ENCODE measurements around the gene MAP1S. TPM values are rescaled to one million over a fixed set of nuclear protein-coding genes. Genes with fewer than 3 reads are reported as not detected.

The MAP1S gene
- total RNA-seq, 1 donor from 2014 or later, result 61.6 TPM

DNA sequence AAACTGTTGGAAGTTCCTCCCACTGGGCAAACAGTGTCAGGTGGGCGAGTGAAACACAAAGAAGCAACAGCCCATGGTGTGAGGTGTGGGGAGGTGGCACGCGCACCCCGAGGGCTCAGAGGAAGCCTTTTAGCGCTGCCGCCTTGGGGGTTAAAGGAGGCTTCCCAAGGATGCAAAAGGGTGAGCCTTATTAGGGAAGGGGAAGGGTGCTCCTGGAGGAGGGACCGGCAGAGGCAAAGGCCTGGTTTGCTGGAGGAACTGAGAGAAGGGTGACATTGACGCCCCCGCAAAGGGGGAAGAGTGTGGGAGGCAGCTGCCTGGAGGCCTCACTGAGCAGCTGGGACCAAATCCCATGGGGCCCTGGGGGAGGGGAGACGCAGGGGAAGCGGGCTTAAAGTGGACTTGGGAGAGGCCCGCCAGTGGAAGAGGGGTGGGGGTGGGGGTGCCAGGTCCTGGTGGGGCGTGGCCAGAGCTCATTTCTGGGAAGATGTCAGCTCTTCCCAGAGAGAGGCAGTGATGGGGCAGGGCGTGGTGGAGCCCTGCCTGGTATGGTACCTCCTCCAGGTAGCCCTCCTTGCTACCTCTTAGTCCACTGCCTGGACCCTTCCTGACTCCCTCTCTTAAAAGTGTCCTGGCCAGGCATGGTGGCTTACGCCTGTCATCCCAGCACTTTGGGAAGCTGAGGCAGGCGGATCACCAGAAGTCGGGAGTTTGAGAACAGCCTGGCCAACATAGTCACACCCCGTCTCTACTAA, 20.0 kb downstream of the MAP1S start:
- DNase-seq (ENCODE audit: low spot score), result no peak

DNA sequence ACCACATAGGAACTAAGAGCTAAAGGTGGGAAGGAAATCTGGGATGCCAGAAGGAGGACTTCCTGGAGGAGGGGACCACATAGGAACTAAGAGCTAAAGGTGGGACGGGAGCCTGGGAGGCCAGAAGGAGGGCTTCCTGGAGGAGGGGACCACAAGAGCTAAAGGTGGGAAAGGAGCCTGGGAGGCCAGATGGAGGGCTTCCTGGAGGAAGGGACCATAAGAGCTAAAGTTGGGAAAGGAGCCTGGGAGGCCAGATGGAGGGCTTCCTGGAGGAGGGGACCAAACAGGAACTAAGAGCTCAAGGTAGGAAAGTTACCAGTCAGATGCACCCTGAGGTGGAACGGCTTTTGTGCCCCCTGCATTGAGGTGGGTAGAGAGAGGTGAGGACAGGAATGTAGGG, 22.2 kb downstream of the MAP1S start:
- DNase-seq (ENCODE audit: low spot score), result no peak

DNA sequence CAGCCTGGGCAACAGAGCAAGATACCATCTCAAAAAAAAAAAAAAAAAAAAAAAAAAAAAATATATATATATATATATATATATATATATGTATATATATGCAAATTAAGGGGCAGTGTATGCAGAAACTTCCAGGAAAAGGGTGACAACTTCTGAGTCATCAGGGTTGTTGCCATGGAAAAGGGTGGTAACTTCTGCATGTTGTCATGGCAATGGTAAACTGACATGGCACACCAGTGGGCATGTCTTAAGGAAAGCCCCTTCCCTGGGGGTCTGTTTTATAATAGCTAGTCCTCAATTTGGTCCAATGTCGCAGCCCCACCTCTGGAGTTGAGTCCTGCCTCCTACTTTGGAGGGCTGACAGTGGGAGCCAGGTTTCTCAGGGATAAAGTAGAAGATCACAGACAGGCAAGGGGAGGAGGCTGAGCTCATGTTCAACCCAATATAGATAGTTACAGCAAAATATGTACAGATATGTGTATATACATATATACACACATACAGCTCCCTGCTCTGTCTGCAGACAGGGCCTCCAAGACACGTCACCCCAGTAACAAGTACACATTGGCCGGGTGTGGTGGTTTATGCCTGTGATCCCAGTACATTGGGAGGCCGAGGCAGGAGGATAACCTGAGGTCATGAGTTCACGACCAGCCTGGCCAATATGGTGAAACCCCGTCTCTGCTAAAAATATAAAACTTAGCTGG, 24.7 kb downstream of the MAP1S start:
- no peak for DNase-seq (ENCODE audit: low spot score)

DNA sequence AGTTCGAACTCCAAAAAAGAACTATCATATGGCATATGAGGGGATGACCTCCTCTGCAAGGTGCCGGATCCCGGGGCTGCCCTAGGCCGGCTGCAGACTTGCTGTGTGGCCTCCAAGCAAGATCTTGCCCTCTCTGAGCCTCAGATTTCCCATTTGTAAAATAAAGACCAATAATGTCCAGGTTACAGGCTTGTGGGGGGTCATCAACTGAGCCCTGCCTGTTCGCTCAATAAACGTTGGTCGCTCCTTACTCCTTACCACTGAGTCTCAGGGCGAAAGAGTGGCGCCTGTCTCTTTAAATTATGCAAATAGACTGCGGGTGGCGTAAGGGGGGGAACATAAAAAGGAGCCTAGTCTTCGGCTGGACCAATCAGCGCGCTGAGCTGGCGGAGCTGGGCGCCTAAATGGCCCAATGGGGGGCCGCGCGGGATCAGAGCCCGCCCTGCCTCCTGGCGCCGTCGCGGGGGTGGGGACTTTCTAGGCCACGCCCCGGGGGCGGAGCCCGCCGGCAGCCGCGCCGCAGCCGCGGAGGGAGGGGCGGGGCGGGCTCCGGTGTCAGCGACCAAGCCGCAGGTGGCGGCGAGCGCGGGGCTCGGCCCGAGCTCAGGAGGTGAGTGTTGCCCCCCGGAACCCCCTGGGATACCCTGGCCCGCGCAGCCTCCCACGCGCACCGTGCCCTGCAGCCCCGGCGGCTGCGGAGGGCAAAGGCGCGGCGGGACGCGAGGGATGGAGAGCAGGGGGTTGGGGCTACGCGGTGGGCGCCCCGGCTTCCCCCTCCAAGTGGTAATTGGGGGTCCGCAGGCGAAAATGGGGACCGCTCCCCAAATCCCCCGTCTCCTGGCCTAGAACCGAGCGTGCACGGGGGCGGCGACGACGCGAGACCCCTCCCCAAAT, 28.2 kb downstream of the MAP1S start:
- peak; percentile 92 for DNase-seq (ENCODE audit: low spot score)

DNA sequence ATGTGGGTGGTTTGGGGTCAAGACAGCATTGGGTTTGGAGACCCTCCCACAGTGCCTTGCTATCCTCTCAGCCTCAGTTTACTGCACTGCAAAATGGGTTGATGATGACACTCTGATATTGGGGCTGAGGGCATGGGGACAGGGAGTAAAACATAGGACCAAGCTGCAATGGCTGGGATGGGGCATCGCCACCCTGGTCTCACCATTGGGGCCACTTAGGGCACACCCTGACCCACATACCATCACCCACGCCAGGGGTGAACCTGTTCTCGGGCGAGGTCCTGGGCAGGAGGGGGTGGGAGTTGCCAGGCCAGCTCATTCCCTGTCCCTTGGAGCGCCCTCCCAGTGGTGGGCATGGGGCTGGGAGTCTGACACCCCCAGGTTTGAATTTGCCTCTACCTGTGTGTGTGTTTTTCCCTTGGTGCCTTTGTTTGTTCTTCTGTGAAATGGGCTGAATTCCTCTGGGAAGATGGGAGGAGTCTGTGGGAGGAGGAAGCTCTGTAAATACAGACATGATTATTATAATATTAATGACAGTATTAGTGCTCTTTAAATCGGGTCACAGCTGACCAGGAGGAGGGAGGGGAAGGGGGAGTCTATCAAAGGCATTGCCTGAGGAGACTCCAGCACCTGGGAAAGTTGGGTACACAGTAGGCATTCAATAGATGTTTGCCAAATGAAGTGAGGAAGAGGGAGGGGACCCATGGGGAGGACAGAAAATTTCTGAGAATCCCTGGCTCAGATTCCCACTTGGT, 29.8 kb downstream of the MAP1S start:
- DNase-seq (ENCODE audit: low spot score), result no peak

DNA sequence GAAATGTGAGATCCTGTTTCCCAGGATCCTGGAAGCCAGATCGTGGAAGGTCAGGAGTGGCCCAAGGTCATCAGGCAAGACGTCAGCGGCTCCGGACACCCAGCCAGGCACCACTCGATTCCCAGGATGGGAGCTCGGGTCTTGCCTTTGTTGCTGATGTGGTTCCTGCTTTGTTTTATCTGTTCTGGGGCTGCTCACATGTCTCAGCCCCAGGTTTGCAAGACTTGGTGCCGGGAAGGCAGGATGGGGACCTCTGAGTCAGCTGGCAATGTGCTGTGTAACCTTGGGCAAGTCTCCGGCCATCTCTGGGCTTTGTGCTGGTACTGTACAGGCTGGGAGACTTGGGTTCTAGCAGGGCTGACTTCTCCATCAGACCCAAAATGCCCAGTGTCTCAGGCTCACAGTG, 30.6 kb downstream of the MAP1S start:
- DNase-seq (ENCODE audit: low spot score), result no peak

DNA sequence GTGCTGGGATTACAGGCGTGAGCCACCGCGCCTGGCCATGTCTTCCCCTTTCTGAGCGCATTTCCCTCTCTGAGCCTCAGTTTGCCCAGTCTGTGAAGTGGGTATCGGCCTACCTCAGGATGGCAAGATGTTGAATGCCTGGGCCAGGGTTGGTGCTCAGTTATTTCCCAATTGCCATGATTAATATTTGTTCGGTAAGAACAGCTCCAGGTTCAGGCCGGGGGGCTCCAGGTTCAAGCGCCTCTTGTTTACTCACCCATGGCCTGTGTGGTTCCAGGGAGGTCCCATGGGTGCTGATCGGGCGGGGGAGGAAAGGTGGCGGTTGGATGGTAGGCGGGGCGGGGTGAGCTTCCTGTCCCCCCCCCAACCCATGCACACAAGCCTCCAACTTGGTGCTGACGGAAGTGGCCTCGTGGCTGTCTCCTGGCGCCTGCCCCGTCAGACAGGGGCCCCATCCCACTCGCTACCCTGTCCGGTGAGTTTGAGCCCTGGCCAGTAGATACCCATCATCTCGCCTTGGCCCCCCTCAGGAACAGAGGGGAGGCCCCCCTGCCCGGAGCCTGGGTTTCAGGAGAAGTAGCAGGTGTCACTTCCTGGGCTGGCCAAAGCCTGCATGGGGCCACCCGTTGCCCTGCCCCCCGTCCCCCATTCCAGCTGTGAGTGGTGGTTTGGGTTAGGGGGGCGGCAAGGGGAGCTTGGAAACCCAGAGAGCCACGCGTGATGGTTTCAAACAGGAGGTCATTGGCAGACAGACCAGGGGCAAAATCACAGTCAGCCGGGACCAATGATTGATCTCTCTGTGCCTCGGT, 32.0 kb downstream of the MAP1S start, which contains the start of gene FCHO1:
Gene FCHO1, plus strand, starts transcription at position 375 of the 809 bp plus-strand sequence. CDS start 3,688 bp downstream, outside the sequence.
- DNase-seq (ENCODE audit: low spot score), result peak; percentile 69

DNA sequence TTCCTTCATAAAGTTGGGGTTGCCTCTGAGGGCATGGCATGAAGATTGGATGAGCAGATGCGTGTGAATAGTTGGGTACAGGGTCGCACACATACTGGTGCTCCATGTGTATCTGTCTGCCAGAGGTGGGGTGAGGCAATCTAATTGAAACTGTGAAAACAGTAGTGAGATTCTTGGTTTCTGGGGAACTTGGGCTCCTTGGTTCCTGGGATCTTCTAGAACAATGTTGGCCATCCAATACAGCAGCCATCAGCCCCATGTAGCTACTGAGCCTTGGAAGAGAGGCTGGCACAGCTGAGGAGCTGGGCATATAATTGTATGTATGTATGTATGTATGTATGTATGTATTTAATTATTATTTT, 32.6 kb downstream of the MAP1S start:
- DNase-seq (ENCODE audit: low spot score), result no peak

DNA sequence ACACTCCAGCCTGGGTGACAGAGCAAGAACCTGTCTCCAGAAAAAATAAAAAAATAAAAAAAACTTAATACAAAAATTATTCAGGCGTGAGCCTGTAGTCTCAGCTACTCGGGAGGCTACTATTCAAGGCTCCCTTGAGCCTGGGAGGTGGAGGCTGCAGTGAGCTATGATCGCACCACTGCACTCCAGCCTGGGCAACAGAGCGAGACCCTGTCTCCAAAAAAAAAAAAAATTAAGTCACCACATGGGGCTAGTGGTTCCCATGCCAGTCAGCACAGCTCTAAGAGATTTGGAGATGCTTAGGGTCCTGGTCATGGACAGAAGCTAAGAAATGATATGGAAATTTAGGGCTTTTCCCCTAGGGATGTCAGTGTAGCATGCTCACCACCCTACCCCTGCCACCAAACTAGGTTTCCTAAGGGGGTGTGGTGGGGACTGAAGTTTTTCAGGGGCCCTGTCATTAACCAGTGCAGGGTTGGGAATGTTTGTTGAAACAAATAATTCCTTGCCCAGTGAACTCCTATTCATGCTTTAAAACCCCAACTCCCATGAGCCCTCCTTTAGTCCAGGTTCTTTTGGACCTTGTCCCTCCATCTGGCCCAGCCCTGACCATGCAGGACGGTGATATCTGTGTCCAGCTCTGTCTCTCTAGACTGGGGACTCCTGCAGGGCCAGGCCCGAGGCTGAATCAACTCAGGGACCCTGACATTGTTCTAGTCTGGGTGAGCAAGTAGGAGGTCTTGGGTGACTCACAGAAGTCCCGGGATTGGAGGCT, 33.8 kb downstream of the MAP1S start:
- DNase-seq (ENCODE audit: low spot score), result no peak

DNA sequence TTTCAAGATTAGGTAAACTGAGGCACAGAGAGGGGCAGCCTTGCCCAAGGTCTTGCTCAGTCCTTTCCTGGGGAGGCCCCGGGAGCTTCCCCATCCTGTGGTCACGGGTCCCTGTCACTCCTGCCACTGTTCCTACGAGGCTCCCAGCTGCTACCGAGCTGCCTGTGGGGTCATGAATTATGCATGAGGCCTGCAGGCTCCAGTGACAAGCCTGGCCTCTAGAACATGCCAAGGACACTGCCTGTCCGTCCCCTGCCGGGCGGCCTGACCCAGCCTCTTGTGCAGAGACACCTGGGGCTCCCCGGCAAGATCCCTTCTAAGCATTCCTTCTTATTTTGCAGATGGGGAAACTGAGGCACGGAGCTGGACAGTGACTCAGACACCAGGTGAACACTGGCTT, 34.7 kb downstream of the MAP1S start:
- DNase-seq (ENCODE audit: low spot score), result no peak

DNA sequence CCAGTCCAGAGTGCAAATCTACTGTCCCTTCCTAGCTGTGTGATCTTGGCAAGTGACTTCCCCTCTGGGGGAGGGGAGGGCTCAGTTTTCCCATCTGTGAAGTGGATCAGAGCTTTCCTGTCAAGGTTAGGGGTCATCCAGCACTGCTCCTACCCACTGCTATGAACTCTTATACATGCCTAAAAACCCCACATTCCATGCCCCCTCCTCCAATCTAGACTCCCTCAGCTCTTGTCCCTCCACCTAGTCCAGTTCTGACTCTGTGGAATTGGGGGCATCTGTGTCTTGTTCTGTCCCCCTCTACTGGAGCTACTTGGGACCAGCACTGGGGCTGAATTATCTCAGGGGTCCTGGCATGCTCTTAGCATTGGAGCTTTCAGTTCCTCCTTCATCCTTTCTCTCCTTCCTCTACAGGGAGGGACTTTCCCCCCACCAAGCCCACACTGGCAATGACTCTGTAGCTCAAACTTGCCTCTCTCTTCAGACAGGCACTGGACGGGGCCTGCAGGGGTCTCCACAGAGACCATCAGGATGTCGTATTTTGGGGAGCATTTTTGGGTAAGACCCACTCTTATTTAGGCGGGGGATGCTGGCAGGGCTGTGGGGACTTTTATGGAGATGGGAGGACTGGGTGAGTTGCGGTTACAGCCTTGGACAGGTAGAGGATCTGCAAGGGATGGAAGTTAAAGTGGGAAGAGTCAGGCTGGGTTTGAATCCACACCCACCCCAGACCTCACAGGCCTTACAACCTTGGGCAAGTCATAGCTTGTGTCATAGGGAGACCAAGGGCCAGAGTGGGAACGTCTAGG, 35.6 kb downstream of the MAP1S start:
- DNase-seq (ENCODE audit: low spot score), result no peak

DNA sequence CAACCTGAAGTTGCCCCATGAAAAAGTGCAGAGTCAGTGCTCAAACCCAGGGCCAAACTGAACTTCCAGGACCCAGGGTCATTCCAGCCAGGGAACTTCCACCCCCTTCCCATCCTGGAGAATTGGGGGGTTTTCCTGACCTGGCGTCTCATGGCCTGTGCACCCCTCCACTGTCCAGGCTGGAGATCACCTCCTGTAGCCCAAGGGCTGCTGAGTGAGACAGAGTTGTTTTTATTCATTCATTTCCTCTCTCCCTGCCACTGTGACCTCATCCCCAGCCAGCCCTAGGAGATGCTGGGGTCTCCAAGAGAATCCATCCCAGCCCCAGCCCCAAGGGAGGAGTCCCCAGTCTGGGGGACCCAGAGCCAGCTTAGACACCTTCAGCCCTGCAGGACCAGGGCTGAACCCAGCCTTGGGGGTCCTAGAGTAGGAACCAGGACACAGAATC, 36.2 kb downstream of the MAP1S start:
- DNase-seq (ENCODE audit: low spot score), result no peak

DNA sequence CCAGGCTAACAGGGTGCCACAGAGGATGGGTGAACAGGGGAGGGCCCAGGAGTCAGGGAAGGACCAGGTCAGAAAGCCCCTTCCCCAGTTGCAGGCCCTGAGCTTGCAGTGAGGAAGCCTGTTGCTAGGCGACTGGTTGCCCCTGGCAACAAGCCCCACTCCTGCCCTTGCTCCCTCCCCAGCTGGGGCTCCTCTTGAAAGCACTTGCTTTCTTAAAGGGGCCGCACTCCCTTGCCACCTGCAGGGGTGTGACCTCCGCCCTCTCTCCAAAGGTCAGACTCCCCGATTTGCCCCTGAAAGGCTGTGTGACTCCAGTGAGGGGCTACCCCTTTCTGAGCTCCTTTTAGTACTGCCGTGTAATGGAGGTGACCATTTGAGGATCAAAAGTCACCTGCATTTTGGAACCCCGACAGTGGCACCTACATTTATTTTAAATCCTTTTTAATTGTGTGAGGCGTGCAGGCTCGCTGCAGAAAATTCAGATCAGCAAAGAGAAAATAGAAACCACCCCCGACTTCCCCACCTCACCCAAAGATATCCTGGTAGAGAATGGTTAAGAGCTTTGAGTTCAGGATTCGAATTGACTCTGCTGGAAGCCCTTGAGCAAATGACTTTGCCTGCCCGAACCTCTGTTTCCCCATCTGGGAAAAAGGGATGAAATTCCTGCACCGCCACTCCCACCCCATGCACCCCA, 36.8 kb downstream of the MAP1S start:
- no peak for DNase-seq (ENCODE audit: low spot score)

DNA sequence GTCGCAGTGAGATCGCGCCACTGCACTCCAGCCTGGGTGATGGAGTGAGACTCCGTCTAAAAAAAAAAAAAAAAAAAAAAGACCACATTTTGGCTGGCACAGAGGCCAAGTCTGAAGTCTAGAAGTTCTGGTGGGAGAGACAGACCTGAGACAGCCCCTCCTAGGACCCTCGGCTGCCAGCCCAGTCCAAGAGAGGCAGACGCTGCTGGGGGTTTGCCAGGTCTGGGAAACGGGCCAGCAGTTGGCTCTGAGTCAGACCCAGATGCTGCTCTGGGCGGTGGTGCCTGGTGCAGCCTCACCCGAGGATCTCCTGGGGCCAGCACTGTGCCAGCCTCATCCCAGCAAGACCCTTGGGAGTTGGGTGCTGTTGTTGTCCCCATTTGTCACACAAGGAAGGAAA, 37.8 kb downstream of the MAP1S start:
- DNase-seq (ENCODE audit: low spot score), result peak; percentile 70

DNA sequence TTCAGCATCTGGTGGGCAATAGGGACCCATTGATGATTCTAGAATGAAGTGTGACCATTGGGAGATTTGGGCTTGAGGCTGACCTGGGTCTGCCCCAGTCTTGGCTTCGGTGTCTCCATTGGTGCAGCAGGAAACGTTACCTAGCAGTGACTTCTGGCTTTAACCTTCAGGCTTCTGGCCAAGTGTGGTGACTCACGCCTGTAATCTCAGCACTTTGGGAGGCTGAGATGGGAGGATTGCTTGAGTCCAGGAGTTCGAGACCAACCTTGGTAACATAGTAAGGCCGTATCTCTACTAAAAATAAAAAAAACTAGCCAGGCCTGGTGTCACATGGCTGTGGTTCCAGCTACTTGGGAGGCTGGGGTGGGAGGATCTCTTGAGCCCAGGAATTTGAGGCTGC, 39.2 kb downstream of the MAP1S start:
- no peak for DNase-seq (ENCODE audit: low spot score)

DNA sequence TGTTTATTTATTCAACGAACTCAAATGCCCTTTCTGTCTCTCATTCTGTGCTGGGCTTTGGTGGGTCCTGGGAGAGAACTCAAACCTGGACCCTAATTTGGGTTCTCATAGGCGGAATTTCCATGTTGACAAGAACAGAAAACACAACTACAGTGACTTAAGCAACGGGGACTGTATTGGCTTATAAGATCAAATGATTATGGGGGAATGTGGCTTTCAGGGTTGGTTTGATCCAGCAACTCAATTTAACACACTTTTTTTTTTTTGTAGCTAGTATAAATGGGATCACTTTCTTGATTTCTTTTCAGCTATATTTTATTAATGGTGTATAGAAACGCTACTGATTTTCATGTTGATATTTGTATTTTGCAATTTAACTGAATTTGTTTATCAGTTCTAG, 41.9 kb downstream of the MAP1S start:
- no peak for DNase-seq (ENCODE audit: low spot score)

DNA sequence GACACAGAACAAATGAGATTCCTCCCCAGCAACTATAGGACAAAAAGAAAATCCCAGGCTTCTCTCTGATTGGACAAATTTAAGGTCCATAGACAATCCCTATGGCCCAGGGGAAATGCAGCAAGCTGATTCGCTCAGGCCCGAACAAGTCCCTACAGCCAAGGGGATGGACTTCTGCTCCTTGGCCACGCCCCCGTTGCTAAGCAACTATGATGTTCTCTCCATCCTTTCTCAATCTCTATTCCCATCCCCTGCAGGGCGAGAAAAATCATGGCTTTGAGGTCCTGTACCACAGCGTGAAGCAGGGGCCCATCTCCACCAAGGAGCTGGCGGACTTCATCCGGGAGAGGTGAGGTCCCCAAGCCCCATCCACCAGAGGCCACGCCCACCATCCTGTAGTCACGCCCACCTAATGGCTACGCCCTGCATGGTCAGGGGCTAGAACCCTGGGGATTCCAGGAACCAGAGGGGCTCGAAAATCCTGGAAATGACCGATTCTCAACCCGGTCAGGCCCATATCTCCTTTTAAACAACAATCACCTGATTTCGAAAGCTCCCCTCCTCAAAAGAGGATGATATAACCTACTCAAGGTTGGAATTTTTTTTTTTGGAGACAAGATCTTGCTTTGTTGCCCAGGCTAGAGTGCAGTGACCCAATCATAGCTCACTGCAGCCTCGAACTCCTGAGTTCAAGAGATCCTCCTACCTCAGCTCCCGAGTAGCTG, 43.4 kb downstream of the MAP1S start:
- no peak for DNase-seq (ENCODE audit: low spot score)

DNA sequence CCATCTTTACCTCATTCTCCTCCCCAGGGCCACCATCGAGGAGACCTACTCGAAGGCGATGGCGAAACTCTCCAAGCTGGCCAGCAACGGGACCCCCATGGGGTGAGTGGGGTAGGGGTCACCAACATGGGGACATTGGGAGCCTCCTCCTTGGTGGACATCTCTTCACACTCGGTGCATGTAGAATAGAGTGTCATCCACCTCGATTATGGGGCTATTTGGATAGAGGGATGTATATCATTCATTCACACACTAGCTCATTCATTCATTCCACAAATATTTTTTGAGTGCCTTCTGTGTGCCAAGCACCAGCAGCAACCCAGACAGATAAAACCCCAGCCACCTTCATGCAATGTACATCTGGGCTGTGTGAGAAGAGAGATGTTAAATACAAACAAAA, 45.1 kb downstream of the MAP1S start:
- no peak for DNase-seq (ENCODE audit: low spot score)

All from ureter (tissue), 1 donor.